DMS153 treated with DMSO at 0.1 percent for 48 hours (cell line): ENCODE data around the gene GPR141.
A peak's percentile ranks its signal among the peaks of the same experiment; 100 is the strongest.
"Not testable (repeated sequence)": the region's sequence is repeated elsewhere in the genome, so short reads cannot be mapped to it uniquely, and the experiment has no call there.

Source experiments
- DNase-seq: peaks from one replicate; lab custom pipeline; 2025; ENCODE audit not compliant: unreplicated experiment; lab: John Stamatoyannopoulos, UW

The GPR141 gene

DNA sequence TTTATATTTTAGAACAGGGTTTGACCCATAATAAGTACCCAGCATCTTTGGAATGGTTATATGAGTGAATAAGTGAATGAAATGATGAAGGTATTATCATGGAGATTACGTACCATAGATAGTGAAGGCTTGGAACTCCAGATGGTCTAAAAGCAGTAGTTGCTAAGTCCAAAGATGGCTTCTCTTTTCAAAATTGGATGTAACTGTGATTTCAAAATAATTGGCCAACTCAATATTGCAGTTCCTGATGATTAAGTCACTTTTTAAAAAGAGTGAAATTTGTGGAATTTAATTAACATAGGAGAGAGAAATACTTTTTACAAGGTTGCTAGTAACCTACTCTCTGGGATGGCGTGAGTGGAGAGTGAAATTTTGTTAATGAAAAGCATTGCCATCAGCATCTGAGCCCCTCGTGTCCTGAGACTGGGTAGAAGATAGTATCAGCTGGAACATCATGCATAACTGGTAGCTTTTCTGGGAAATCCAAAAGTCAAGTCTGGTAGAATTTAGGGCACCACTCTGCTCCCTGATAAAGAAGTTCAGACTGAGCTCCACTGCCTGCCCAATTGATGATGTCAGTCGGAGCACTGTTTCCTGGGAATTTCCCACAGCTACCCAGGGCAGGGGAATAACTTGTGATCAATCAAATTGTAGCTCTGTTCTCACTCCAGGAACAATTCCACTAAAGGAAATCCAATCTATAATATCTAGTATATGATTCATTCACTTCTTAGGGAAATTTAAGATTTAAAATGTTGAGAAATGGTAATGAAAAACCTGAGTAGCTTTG is 3.2 kb downstream of the GPR141 start:
- DNase-seq, result no peak

DNA sequence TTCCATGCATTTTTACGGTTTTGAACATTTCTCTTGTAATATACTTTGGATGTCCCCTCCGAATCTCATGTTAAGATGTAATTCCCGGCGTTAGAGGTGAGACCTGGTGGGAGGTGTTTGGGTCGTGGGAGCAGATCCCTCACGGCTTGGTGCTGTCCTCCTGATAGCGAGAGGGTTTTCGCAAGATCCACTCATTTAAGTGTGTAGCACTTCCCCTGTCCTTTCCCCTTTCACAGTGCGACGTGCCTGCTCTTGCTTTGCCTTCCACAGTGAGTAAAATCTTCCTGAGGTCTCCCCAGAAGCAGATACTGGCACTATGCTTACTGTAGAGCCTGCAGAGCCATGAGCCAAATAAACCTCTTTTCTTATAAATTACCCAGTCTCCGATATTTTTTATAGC is 6.6 kb downstream of the GPR141 start:
- no peak for DNase-seq

DNA sequence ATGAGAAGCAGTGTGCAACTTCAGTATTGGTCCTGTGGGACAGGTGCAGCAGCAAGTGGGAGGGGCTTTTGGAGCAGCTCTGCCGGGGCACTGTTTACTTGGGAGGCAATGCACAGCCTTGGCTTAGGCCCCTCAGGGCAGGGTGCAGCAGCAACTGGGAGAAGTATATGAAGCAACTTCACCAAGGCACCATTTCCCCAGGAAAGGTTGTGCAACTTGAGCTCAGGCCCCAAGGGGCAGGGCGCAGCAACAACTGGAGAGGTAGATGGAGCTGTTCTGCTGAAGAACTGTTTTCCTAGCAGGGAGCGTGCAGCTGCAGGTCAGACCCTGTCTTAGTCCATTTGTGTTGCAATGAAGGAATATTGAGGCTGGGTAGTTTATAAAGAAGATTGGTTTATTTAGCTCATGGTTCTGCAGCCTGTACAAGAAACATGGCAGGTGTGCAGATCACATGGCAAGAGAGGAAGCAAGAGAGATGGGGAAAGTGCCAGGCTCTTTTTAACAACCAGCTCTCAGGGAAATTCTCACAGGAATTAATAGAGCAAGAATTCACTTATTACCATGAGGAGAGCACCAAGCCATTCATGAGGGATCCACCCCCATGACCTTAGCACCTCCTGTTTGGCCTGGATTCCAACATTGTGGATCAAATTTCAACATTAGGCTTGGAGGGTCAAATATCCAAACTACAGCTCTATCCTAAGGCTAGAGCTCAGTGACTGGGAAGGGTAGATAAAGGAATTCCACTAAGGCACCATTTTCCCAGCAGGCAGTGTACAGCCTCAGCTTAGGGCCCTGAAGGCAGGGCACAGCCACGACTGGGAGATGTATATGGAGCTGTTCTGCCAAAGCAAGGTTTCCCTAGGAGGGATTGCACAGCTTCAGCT is 10.9 kb downstream of the GPR141 start:
- DNase-seq, result no peak

DNA sequence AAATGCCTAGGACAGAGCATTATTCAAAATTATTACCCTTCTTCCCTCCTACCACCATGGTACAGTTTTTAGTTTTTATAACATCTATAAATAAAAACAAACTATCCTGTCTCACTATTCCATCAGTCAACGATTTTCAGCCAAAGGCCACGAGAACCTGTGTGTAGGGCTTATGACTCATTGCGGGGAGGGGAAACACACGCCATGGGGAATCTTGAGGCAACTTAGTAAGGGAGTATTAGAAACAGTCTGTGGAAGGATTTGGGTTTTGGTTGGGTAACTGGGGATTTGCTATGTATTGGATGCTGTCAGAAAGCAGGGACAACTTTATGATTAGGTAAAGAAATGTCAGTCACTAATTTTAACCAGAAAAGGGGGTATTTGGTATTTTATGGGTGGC is 14.7 kb downstream of the GPR141 start:
- no peak for DNase-seq

DNA sequence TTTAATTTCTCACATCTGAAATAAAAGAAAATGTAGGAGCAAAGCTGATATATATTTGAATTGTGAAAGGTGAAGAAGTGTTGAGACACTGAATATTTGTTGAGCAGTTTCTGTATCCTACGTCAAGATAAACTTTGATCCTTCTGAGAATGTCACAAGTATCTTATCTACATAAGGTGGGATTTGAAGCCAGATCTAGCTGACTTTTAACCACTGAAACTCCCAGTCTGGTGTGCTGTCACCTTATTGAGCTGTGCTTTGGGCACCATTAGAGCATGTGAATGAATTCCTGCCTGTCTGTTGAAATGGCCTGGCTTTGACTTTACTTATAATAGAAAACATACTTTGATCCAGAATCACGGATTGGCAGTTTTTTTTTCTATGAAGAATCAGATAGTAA is 15.2 kb downstream of the GPR141 start:
- no peak for DNase-seq

DNA sequence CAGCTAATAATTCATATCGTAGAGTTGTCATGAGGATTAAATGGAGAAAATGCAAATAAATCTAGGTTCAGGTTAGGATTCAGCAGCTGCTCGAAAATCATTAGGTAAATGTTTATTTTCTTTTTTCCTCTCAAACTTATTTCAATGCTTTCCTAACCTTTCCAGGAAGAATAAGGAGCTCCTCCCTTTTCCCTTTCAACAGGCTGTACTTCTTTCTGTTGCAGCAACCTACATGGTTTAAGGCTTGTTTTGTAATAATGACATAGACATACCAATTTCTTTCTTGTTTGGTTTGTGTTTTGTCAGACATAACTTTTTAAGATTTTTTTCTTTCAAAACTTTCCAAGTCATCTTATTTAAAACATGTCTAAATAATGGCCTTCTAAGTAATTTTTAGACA is 18.2 kb downstream of the GPR141 start:
- no peak for DNase-seq

DNA sequence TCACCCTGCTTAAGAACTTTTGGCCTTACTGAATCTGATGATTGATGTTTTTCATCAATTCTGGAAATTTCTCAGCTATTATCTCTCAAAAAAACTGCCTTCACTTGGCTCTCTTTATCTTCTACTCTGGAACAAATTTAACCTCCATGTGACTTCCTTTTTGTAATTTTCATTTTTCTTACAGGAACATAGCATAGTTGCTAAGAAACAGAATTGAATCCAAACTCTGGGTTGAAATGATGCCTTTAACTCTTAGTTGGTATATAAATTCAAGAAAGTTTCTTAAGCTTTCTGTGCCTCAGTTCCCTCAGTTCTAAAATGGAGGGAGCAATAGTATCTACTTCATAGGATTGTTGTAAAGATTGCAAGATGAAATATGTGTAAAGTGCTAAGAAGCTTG is 19.8 kb downstream of the GPR141 start:
- DNase-seq, result no peak

DNA sequence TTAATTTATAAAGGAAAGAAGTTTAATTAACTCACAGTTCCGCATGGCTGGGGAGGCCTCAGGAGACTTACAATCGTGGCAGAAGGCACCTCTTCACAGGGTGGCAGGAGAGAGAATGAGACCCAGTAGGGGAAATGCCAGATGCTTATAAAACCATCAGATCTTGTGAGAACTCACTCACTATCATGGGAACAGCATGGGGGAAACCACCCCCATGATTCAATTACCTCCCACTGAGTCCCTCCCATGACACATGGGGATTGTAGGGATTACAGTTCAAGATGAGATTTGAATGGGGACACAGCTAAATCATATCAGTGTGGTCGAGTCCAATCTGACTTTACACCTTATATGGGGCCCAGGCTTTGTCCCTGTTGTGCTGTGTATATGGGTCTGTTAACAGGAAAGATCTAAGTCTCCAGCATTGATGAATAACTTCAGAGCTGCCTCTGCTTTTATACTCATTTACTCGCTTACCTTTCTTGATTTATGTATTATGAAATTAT is 20.8 kb downstream of the GPR141 start:
- DNase-seq, result not testable (repeated sequence)

DNA sequence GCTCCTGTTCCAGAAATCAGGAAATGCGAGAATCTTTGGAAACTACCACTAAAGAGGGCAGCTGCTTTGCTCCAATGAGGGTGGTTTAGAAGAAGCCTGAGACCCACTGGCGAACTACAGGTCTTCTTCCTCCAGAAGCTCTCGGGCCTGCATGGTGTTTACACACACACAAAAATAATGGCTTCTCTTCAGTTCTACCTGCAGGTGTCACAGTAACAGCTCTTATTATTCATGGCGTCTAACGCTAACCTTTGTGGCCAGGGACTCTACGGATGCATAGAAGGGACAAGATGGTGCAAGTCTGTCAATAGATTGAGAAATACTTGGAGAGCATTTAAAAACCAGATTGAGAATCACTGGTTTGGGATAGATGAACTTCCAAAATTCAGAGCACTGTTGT is 22.4 kb downstream of the GPR141 start:
- DNase-seq, result peak; percentile 50

DNA sequence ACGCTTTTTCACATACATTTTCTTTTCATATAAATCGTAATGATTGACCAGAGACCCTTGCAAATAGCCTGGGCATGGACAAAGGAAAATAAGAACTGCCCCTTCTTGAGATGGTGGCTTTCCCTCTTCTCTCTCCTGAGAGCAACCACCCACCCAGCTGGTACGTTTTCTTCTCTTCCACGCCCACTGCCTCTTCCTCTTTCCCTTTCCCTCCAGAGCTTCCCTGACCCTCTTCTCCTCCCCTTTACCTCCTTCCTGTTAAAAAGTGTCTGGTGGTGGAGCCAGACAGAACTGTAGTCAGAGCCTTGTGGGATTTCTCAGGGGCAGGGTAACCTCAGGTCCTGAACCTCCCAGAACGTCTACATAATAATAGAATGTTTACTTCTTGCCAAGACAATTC is 23.2 kb downstream of the GPR141 start:
- DNase-seq, result no peak

DNA sequence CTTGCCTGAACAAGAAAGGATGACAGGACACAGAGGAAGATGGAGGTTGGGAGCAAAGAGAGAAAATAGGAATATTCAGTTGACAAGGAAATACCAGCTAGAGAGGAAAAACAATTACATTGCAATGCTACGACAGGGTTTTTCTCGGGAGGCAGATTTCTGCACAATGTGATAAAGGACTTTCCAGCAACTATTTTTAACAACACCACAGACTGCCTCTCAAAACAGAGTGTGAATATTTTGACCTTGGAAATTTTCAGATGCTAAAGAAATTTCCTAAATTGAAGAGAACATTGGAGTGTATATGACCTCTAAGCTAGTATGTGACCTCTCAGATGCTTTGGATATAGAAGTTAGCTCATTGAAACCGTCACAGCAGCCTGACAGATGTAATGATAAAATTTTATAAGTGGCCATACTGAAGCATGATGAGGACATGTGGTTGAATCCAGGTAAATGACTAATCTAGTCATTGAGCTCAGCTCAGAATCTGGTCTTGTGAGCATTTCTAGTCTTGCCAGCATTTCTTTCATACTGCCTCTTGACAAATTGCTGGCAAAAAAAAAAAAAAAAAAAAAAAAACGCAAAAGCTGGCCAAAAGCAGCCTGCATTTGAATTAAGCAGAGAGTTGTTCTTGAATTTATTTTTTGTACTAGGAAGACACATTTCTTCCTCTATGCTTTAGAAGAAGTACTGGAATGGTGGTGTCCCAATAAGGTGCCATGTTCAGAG is 24.4 kb downstream of the GPR141 start:
- DNase-seq, result no peak

DNA sequence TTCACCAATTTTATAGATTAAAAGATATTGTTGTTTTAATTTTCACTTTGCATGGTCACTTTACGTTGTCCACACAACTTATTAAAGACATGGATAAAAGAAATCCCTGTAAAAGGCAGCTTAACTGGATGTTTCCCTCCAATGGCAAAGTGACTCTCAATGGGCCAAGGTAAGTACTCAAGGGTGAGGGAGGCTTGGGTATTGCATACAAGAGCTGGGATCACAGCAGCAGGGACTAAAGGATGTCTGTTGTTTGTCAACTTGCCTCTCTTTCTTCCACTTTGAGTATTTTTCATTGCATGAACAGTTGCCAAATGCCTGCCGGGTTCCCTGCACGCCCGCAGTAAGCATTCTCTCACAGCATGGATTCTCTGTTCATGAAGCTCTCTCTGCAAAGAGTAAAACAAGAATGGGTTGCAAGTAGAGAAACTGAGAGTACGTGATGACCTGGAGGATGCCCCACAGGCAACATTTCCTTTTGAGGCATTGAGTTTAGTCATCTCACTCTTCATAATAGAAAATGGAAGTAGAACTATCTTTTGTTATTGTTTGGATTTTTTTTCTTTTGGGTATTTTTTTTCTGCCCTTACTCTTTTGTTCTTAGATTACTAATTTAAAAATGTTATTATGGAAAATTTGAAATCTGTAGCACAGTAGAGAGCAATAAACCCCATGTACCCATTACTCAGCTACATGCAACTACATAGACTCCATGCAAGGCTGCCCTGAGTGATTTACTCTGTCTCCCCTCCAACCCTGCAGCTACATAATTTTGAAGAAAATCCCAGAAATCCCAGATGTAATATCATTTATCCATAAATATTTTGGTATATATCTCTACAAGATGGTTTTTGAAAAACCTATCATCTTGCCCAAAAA is 26.3 kb downstream of the GPR141 start:
- no peak for DNase-seq

DNA sequence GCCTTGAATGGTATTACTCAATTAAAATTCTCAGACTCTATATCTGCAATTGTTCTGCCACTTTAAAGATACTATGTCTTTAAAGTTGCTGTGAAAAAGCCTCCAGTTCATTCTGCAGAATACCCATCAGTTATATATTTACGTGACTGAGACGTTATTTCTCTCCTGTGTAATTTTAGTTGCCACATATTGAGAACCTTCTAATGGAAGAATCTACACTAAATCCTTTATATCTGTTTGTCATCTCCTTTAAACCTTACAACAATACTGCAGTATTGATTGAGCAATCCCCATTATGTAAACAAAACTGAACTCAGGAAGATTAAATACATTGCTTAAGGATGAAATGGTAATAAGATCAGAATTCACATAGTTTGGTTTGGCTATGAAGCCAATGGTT is 30.0 kb downstream of the GPR141 start:
- no peak for DNase-seq

DNA sequence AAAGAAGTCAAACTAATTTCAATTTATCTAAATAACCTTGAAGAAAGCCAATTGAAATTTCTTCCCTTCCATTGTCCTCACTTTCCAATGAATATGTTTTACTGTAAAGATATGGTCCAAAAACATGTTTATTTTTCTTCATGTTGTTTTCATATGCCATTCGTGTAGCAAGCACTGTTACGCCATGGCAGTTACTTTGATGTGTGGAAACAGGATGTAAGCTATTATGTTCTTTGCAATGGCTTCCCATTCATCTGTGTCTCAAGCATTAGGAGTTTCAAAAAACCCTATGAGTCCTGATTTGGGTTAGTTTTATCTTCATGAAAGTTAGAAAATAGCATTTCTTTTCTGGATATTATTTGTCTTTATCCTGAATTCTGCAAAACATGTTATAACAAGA is 31.0 kb downstream of the GPR141 start:
- no peak for DNase-seq

DNA sequence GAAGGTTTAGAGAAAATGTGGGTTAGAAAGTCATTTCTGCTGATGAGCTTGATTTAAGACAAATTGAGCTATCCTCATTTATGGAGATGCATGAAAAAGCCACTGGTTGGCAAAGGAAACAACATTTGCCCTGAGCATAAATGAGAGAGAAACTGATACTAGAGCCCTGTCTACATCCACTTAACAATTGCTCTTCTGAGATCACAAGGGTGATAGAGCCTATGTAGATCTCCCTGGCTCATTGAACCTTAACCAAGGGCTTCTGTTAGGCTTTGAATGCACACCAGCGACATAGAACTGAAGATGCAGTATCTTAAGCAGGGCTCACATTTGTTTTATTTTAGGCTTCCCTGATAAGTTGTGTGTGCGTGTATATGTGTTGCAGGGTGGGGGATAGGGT is 35.0 kb downstream of the GPR141 start:
- DNase-seq, result no peak

DNA sequence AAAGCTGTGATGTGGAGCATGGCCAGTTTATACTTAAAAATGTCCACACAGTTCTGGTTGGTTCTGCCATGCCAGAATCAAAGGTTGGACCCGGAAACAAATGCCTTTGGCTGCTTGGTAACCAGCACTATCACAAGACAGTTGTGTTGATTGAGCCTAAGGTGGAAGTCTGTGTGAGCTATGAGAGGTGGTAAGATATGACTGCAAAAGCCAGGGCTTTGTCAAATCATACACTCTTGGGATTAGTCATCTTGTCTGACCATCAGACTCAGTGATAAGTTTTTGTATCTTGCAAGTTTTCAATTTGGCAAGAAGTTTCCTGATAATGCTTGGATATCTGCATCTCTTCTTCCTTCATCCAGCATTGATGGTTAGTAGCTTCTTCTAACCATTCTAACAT is 35.5 kb downstream of the GPR141 start:
- DNase-seq, result no peak

DNA sequence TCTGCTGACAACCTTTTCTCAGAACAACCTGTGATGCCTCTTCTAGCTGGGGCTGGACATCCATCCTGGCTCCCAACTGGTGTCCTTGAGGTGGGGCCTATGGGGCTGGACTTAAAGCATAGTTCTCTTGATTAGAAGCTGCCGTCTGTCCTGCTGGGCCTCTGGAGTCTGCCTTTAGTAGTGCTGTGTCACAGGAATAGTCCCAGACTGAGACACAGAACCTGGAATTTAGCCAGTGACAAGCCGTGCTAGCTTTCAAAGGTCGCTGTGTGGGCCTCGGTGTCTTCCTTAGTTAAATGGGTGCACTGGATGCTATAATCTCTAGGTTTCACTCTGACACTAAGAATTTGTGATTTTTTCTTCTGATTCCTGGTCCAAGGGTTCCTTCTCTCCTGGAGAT is 41.2 kb downstream of the GPR141 start:
- no peak for DNase-seq

DNA sequence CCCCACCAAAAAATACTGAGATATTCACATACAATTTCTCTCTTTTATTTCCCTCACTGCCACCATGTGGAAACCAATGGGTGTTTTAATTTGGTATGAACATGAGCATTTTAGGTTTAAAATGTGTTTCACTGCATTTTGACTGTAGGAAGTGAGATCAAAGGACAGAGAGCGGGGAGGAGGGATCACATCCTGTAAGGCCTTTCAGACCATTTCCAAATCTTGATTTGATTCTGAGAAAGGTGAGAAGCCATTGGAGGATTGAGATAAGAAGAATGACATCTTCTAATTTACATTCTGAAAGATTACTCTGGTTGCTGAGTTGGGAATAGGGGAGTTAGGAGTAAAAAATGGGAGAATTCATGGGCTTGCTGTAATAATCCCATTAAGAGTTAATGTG is 42.5 kb downstream of the GPR141 start:
- DNase-seq, result no peak

DNA sequence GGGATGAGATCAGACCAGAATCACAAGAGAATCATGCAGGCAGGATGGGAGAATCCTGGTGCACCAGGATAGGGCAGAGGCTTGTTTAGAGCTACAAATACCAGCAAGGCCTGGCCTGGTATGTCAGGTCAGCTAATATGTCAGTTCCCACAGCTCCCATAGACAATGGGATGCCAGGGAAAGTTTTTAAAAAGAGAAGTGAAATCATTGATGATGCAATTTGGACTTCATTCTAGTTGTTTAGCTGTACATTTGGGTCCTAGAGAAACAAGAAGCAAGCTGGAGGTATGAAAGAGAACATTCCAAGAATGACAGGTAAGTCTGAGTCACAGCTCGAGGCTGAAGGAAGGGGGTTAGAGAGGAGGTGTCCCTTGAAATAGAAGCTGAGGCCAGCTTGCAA is 45.2 kb downstream of the GPR141 start:
- DNase-seq, result no peak

DNA sequence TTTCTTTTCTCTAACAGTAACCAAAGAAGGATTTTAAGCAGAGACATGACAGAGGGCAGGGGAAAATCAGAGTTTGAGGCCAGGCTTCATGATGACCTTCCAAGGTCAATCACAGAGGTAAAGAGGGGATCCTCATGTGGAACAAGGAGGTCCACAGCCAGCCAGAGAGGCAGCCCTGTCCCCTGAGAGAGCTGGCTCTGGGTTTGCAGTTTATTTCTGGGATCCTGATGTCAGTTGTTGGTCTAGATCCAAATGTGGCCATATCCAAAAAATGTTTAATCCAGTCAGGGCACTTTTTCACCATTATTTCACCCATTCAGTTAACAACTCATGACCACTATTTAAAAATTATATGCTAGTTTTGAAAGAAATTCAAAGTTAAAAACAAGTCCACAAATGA is 45.6 kb downstream of the GPR141 start:
- no peak for DNase-seq

DNA sequence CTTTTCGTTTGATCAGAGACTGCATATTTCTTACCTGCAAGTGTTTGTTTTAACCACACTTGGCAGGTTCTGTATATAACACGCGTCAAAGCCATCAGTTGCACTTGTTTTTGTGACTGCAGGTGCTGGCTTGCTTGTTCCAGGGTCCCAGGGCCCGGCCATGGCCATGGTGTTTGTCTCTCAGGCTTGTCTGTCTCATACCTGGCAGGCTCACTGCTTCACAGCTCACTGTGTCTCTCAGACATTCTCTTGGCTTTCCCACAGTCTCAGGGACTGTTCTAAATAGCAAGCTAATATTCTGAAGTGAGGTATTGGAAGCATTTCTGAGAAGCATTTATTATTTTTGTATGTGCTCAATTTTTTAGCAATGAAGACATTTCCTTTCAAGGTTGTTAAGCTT is 46.9 kb downstream of the GPR141 start:
- DNase-seq, result no peak
